NCI-H1694 treated with DMSO at 0.1 percent for 48 hours (cell line): Measurements from ENCODE around the gene TLDC2.

Experiments
- DNase-seq: peaks from one replicate; lab custom pipeline; 2025; lab: John Stamatoyannopoulos, UW

TLDC2 gene

GRCh38 chr20:36850759-36851158 lies 25.2 kb upstream of the TLDC2 start:
- DNase-seq: no peak

GRCh38 chr20:36851490-36851889 lies 24.4 kb upstream of the TLDC2 start:
- no peak for DNase-seq

GRCh38 chr20:36852187-36852586 lies 23.8 kb upstream of the TLDC2 start:
- DNase-seq: no peak

- DNase-seq: no peak
Observed at GRCh38 chr20:36854348-36855240, 21.3 kb upstream of the TLDC2 start.

GRCh38 chr20:36855241-36855657 lies 20.7 kb upstream of the TLDC2 start:
- no peak for DNase-seq

GRCh38 chr20:36856195-36856594 lies 19.7 kb upstream of the TLDC2 start:
- DNase-seq: no peak

GRCh38 chr20:36856691-36857635 lies 19.0 kb upstream of the TLDC2 start:
- DNase-seq: no peak

- no peak for DNase-seq
Observed at GRCh38 chr20:36859282-36859555, 16.7 kb upstream of the TLDC2 start.

- DNase-seq: no peak
Observed at GRCh38 chr20:36859700-36860330, 16.1 kb upstream of the TLDC2 start.

GRCh38 chr20:36860339-36860738 lies 15.6 kb upstream of the TLDC2 start:
- DNase-seq: no peak

GRCh38 chr20:36860811-36861624 lies 14.9 kb upstream of the TLDC2 start:
- DNase-seq: no peak

- DNase-seq: no peak
Observed at GRCh38 chr20:36861625-36861874, 14.4 kb upstream of the TLDC2 start.

GRCh38 chr20:36861875-36862801 lies 13.8 kb upstream of the TLDC2 start:
- DNase-seq: peak; percentile 66

GRCh38 chr20:36862857-36863668 lies 12.9 kb upstream of the TLDC2 start:
- no peak for DNase-seq

- no peak for DNase-seq
Observed at GRCh38 chr20:36865076-36865860, 10.7 kb upstream of the TLDC2 start.

- DNase-seq: no peak
Observed at GRCh38 chr20:36865861-36866149, 10.1 kb upstream of the TLDC2 start.

- no peak for DNase-seq
Observed at GRCh38 chr20:36866164-36866563, 9.8 kb upstream of the TLDC2 start.

GRCh38 chr20:36866681-36867495 lies 9.1 kb upstream of the TLDC2 start:
- DNase-seq: no peak
